Renal pelvis (tissue), 12 donors: ENCODE data around the gene LRRN4. TPM values are rescaled to one million over a fixed set of nuclear protein-coding genes. Genes with fewer than 3 reads are reported as not detected.
A peak's percentile ranks its signal among the peaks of the same experiment; 100 is the strongest.

ENCODE experiments used
- DNase-seq: peaks from one replicate; pipeline ENCODE4 v3.0.0-alpha.2; 2013
- long read RNA-seq, 16 experiments: transcript quantifications; one replicate each; lab custom pipeline, GENCODE V29; 2026
- polyA plus RNA-seq, 3 donors: library from polyadenylated mRNA; unstranded; fragments of 120-200 nt; gene quantifications; one replicate each; pipeline ENCODE4 v1.2.1, GENCODE V29; 2013; ENCODE audit not compliant: insufficient read length in 3 of 3

The LRRN4 gene
- 10 to 100 TPM; 15.1 to 16.9 (median 15.8) TPM for polyA plus RNA-seq
- long read RNA-seq, donor 1, partial matches to known transcripts = 0 of 3 reads
- long read RNA-seq, donor 1, other reads (novel, unspliced or antisense) = 0 of 3 reads
- long read RNA-seq, donor 2, partial matches to known transcripts = 0 of 3 reads
- long read RNA-seq, donor 2, other reads (novel, unspliced or antisense) = 0 of 3 reads
- long read RNA-seq, donor 3, transcript LRRN4-201 (5 exons, 2,692 nt) = major isoform, 5 of 5 reads
- long read RNA-seq, donor 3, partial matches to known transcripts = 0 of 5 reads
- long read RNA-seq, donor 3, other reads (novel, unspliced or antisense) = 0 of 5 reads
- long read RNA-seq, donor 4, partial matches to known transcripts = 0 of 2 reads
- long read RNA-seq, donor 4, other reads (novel, unspliced or antisense) = 0 of 2 reads
- long read RNA-seq, donor 5 = 0 reads
- long read RNA-seq, donor 6, transcript LRRN4-201 (5 exons, 2,692 nt) = major isoform, 9 of 15 reads
- long read RNA-seq, donor 6, partial matches to known transcripts = 6 of 15 reads
- long read RNA-seq, donor 6, other reads (novel, unspliced or antisense) = 0 of 15 reads
- long read RNA-seq, donor 7, transcript LRRN4-201 (5 exons, 2,692 nt) = major isoform, 6 of 6 reads
- long read RNA-seq, donor 7, partial matches to known transcripts = 0 of 6 reads
- long read RNA-seq, donor 7, other reads (novel, unspliced or antisense) = 0 of 6 reads
- long read RNA-seq, donor 8 = 0 reads
- long read RNA-seq, donor 9, transcript LRRN4-201 (5 exons, 2,692 nt) = major isoform, 12 of 12 reads
- long read RNA-seq, donor 9, partial matches to known transcripts = 0 of 12 reads
- long read RNA-seq, donor 9, other reads (novel, unspliced or antisense) = 0 of 12 reads
- long read RNA-seq, donor 10, transcript LRRN4-201 (5 exons, 2,692 nt) = major isoform, 7 of 7 reads
- long read RNA-seq, donor 10, partial matches to known transcripts = 0 of 7 reads
- long read RNA-seq, donor 10, other reads (novel, unspliced or antisense) = 0 of 7 reads
- long read RNA-seq, donor 11, partial matches to known transcripts = 0 of 3 reads
- long read RNA-seq, donor 11, other reads (novel, unspliced or antisense) = 0 of 3 reads
- long read RNA-seq, donor 12, transcript LRRN4-201 (5 exons, 2,692 nt) = major isoform, 12 of 18 reads
- long read RNA-seq, donor 12, partial matches to known transcripts = 6 of 18 reads
- long read RNA-seq, donor 12, other reads (novel, unspliced or antisense) = 0 of 18 reads
- long read RNA-seq, donor 13, partial matches to known transcripts = 0 of 2 reads
- long read RNA-seq, donor 13, other reads (novel, unspliced or antisense) = 0 of 2 reads
- long read RNA-seq, donor 14, transcript LRRN4-201 (5 exons, 2,692 nt) = major isoform, 14 of 14 reads
- long read RNA-seq, donor 14, partial matches to known transcripts = 0 of 14 reads
- long read RNA-seq, donor 14, other reads (novel, unspliced or antisense) = 0 of 14 reads
- long read RNA-seq, donor 15, transcript LRRN4-201 (5 exons, 2,692 nt) = major isoform, 5 of 5 reads
- long read RNA-seq, donor 15, partial matches to known transcripts = 0 of 5 reads
- long read RNA-seq, donor 15, other reads (novel, unspliced or antisense) = 0 of 5 reads
- long read RNA-seq, donor 16, partial matches to known transcripts = 0 of 1 reads
- long read RNA-seq, donor 16, other reads (novel, unspliced or antisense) = 0 of 1 reads

DNA sequence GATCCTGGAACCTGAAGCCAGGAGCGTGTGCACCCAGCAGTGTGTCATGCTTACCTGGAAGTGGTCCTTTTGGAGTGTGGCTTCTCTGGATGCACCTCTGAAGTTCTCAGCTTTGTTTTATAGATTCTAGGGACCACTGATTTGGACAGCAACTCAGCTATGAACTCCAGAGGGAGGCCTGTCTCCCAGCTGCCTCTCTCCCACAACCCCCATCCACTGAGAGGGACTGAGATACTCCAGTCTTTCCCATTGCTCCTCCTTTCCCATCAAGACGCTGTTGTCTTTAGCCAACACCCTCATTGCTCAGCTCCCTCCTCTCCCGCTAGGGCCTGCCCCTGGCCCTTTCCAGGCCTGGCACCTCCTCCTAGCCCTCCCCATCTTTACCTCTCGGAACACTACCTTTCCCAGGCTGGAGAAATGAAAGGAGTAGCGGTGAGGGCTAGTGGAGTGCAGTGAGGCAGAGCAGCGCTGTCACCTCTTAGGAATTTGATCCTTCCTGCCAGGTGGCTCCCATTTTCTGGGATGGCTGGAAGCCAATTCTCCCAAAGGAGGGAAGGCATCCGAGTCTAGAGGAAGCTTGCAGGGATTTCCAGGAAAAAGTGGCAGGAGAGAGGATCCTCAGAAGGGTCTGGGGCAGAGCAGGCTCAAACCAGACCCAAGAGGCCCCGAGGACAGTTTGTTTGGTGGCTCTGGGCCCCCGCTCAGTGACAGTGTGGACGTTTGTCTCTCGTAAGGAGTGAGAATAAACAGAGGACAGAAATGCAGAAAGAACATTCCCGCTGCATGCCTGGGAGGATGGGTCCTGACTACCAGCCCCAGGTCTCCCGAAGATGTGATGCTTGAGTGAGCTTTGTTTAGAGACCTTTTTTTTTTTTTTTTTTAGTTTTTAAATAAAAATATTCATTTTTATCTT is at the start of gene LRRN4:
TSS of gene LRRN4 (minus strand) at position 285 of the 913 bp plus-strand sequence. CDS start 1,261 bp downstream, outside the sequence.
- peak; percentile 91 for DNase-seq

DNA sequence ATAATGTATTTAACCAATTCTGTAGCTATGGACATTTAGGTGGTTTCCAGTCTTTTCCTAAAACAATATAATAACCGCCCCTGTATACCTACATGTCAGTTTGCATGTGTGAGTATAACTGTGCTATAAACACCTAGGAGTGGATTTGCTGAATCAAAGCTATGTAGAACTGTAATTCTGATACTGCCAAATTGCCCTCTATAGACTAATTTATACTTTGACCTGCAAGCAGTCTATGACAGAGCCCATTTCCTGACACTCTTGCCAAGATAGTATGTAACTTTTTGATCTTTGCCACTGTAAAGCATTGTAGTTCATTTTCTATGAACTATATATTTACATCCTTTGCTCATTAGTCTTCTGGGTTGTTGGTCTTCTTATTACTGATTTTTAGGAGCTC is 49.4 kb upstream of the LRRN4 start:
- DNase-seq = no peak

DNA sequence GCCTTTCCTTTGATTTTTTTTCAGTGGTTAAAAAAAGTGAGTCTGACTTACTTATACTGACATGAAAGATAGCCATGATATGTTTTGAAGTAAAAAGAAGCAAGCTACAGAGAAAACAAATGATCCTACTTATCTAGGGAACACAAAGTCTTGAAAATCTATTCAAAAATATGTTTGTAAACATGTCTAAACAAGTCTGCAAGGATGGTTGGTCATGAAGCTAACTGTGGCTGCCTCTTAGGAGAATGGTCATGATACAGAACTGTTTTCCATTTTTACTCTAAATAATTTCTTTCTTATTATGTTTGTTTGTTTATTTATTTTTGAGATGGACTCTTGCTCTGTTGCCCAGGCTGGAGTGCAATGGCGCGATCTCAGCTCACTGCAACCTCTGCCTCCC is 47.5 kb upstream of the LRRN4 start:
- no peak for DNase-seq

DNA sequence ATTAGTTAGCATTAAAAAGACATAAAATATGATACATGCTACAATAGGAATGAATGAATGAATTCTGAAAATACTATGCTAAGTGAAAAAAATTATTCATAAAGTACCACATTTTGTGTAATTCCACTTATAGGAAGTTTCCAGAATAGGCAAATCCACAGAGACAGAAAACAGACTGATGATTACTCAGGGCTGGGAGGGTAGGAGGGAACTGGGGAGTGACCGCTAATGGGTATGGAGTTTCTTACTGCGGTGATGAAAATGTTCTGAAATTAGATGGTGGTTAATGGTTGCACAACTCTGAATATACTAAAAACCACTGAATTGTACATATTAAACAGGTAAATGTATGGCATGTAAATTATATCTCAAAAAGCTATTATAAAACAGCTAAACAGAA is 46.4 kb upstream of the LRRN4 start:
- DNase-seq = no peak

DNA sequence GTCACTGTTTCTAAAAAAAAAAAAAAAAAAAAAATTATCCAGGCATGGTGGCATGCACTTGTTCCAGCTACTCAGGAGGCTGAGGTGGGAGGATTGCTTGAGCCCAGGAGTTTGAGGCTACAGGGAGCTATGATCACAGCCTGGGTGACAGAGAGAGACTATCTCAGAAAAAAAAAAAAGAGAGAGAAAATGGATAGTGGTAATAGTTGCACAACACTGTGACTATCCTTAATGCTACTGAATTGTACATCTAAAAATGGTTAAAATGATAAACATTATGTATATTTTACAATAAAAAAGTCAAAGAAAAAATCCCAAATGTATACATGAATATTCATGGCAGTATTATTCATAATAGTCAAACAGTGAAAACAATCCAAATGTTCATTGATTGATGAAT is 46.0 kb upstream of the LRRN4 start:
- no peak for DNase-seq

DNA sequence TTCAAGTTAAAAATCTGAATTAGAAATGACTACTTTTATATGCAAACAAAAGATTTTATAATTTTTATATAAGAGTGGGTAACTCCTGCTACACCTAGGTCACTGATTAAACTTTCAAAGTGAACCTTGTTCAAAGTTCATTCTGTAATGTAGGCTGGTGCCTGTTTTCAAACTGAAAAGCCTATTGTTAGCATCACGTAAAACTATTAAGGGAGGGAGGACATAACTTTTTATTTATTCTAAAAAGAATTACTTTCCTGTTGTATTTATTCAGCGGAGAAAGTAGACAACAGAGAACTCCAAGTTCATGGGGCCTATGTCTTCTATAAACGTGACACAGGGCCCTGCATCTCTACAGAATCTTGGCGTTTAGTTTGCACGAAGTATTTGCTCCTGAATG is 41.5 kb upstream of the LRRN4 start:
- DNase-seq = no peak

DNA sequence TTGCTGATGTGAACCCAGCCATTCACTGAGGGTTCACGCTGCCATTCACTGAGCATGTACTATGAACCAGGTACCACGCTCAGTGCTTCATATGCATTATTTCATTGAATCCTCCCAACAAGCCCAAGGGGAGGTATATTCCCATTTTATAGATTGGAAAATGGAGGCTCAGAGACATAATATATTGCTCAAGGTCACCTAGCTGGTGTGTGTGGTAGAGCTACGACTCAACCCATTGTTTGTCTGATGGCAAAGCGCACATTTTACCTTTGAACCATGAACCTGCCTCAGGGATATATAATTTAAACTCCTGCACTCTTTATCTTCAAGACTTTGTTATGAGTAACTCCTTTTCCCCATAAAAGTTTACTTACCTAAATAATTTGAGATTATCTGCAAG is 40.7 kb upstream of the LRRN4 start:
- DNase-seq = no peak

DNA sequence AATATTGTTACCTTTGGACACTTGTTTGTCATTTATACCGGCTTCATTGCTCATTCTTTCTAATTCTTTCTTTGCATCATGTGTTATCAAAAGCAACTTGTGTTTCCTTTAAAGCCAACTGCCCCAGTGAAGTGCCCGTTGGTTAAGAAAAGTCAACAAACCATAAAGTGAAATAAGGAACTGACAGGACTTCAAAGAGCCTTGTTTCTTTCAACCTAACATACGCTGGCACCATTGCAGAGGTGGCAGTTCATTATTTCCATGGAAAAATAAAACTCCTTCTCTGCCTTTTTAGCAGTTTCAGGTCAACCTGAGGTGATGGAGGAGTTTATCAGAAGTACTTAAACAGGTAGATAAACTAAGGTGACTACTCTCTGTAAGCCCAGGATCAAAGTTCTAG is 40.2 kb upstream of the LRRN4 start:
- DNase-seq = no peak

DNA sequence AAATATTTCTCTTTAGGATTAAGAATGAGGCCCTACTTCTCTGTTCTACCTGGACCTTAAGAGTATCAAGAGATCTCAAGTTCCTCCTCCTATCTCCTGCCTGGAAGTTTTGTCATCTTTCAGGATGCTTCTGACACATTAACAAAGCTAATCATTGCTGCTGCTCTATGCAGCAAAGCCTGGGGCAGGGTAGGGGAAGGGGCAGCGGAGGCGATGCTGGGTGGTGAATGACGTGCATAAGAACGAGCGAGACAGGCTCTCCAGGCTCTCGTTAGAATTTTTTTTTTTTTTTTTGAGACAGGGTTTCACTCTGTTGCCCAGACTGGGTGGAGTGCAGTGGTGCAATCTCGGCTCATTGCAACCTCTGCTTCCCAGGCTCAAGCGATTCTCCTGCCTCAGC is 37.8 kb upstream of the LRRN4 start:
- no peak for DNase-seq

DNA sequence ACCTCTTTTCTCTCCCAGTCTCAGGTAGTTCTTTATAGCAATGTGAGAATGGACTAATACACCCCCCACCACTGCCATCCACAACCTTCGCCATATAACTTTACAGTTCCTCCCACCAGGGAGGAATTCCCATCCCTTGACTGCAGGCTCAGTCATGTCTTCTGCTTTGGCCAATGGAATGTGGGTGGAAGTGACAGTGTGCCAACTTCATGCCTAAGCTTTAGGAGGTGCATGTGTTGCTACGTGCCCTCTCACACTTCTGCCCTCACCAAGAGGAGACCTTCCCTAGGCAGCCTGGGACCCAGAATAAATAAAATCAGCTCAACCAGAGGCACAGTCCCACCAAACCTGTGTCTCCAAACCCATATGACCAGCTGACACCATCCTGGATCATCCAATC is 33.0 kb upstream of the LRRN4 start:
- no peak for DNase-seq

DNA sequence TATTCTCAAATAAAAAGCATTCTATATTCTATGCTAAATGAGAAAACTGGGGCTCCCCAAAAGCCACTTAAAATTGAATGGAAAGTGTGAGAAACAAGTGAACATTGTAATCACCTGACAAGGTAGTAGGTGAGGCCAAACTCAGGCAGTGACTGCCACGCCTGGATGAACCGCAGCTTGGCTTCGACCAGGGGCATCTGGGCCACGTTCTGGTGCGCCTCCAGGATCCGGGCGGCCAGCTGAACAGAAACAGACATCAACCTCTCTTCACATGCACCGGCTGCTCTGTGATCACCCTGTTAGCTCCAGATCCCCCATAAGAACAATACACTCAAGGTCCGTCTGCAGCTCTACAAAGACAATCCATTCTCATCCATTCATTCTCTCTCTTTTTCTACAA is 30.1 kb upstream of the LRRN4 start:
- DNase-seq = no peak

DNA sequence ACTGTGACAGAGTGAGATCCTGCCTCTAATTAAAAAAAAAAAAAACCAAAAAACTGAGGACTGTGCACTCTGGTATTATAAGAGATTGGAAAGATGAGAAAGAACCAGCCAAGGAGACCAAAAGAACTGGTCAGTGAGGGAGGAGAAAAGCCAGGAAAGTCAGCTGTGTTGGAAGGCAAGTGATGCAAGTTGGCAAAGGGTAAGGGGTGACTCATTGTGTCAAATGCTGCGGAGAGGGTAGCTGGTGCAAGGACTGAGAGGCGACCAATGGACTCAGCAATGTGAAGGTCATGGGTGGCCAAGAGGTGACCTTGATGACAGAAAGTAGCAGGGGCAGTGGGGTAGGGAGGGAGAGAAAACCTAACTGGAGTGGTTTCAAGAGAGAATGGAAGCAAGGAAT is 27.4 kb upstream of the LRRN4 start:
- DNase-seq = no peak

DNA sequence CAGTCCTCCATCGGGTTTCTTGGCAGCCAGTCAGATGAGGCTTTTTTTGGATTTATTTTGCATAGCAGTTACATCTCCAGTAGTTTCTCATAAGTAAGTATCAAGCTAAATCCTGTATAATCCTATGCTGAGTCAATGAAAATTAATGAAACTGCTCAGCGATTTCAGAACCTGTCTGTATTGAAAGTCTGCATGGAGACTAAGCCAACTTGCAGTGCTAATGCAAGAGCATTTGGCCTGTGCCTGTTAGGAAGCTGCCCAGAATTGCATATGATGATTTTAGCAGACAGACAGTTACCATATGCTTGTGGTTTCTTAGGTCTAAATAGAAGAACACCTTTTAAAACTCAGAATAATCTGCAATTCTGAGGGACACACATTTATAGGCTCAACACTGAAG is 25.2 kb upstream of the LRRN4 start:
- DNase-seq = no peak

DNA sequence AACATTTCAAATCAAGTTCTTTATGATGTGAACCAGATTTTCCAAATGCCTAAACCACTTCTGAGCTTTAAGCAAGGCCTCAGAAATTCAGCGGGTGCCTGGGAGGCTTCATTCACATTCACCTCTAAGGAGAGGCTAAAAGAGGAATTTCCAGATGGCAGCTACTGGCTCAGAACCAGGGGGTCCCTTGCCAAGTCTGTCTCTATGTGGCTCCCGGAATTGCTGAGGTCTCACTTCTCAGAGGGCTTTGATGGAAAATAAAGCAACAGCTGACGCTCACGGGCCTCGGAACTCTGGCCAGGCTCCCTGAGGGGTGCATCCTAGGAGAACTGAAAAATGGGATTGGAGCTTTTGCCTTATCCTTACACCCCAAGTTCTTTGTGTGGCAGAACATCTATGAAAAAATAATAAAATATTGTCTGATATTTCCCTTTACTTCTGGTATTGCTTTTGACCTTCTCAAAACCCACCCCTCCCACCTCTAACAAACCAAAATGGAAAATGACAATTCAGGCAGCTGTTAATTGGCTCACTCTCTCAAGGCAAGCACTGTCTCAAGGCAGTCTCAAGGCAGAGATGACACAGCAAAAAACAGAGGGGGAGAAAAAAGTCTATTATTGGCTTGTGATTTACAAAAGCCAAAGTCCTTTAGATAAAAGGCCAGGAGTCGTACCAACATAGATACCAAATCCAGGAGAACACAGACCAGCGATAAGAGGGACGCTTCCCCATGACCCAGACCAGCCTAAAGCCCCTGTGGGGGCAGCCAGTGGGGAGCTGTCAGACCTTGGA is 21.8 kb upstream of the LRRN4 start:
- no peak for DNase-seq

DNA sequence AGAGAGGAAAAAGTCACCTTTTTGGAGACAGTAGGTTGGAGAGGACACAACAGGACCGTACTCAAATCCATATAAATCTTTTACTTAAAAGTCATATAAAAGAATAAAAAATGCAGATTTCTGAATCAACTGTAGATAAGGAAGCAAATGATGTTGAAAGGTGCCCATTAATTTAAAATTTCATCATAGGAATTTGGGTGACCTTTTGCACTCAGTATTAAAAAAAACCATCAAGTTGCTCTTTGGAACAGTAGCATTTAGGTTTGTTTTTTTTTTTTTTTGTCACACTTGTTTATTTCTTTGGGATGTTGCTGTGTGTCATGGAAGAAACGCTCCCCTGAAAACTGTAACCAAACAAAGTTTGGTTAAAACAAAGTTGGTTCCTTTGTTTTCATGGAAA is 20.9 kb upstream of the LRRN4 start:
- DNase-seq = no peak

DNA sequence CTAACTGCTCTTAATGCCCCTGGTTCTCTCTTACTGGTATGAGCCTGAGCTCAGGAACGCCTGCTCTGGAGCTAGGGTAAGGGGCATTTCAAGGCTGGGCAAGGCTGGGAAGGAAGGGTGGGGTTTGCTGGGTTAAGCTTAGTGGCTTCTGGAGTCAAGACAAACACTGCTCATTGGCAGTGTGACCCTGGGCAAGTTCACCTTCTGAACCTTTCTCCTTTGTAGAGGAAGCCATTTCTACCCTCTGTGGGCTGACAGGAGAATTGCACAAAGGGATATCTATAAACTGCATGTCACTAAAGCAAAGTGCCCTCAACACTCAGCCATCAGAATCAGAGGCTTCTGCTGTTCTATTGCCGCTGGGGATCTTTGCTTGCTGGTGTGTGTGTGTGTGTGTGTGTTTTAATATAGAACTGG is 20.3 kb upstream of the LRRN4 start:
- DNase-seq = no peak

DNA sequence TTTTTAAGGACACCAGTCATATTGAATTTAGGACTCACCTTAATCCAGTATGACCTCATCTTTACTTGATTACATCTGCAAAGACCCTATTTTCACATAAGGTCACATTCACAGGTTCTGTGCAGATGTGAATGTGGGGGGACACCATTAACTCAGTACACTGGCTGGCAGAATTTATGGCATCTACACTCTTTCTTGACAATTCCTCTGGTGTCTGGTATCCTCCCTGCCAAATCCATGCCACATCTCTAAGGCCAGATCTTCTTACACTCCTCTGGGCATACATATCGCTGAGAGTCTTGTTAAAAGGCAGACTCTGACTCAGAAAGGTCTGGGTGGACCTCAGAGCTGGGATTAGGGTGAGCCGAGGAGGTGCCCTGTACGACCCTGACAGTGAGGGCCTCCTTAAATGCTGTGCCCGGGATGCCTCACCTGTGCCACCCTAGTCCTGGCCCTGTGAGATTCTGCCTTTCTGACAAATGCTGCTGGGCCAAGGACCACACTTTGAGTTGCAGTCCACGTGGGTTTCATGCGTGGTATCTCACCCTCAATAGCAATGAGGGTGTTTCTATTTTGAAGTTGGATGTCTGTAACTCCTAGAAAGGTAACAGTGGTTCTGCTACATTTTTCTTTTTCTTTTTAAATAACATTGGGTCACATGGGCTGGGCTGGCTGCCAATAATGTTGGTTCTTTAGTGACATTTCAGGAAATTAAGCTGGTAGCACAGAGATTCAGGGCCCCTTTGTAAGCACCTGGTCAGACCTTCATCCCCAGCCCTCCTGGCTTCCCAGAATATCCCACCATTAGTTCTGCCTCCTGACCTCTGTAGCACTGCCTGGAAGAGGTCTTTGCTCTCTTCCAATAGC is 17.2 kb upstream of the LRRN4 start:
- peak; percentile 56 for DNase-seq

DNA sequence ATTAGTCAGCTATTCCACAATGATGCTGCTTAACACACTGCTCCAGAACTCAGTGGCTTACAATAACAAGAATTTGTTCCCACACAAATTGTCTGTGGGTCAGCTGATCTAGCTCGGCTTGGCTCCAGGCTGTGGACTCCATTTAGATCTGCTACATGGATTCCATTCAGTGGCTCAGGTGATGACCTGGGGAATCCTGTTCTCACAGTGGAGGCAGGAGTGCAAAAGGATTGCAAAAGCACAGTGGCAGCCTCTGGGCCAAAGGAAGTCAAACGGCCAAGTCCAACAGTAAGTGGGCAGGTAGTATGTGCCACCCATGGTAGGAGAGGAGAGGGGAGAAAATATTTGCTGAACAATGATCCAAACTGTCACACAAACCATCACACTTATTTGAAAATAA is 15.8 kb upstream of the LRRN4 start:
- no peak for DNase-seq
